Activated CD4-positive, alpha-beta T cell treated with anti-CD3 and anti-CD28 coated beads for 36 hours (primary cell): ENCODE results near the gene DCDC1. TPM values are rescaled to one million over a fixed set of nuclear protein-coding genes. Genes with fewer than 3 reads are reported as not detected.
"Not testable (repeated sequence)": the region's sequence is repeated elsewhere in the genome, so short reads cannot be mapped to it uniquely, and the experiment has no call there.

Experiments used
- ATAC-seq: fragments of 200-7000 bp; cut with Tn5 transposase; one replicate; pipeline ENCODE4 v1.10.0; 2021; ENCODE audit warnings: mild to moderate bottlenecking, moderate library complexity
- CTCF ChIA-PET: fragments of 350-600 bp; sonication (Branson Sonifier 250); formaldehyde crosslinking; loops from one replicate; lab custom pipeline; 2021; ENCODE audit warnings: antibody characterized with exemption; lab: Charles Lee
- POLR2A ChIA-PET: fragments of 350-600 bp; sonication (Branson Sonifier 250); formaldehyde crosslinking; loops from one replicate; lab custom pipeline; 2021; ENCODE audit warnings: antibody characterized with exemption, inconsistent platforms; lab: Charles Lee
- DNase-seq: peaks from one replicate; pipeline ENCODE4 v3.0.0-alpha.2; 2020
- H3K27ac Mint-ChIP-seq: one replicate; pipeline ENCODE4 v1.8.0; 2021; ENCODE audit warnings: mixed read lengths
- H3K27me3 Mint-ChIP-seq: one replicate; pipeline ENCODE4 v1.8.0; 2021; ENCODE audit warnings: mixed read lengths
- H3K36me3 Mint-ChIP-seq: one replicate; pipeline ENCODE4 v1.8.0; 2021; ENCODE audit warnings: low read depth, mixed read lengths
- H3K4me1 Mint-ChIP-seq: one replicate; pipeline ENCODE4 v1.8.0; 2021; ENCODE audit warnings: mixed read lengths
- H3K4me3 Mint-ChIP-seq: one replicate; pipeline ENCODE4 v1.8.0; 2021; ENCODE audit warnings: mild to moderate bottlenecking, moderate library complexity, mixed read lengths
- H3K9me3 Mint-ChIP-seq: one replicate; pipeline ENCODE4 v1.8.0; 2021; ENCODE audit warnings: low read depth, mixed read lengths
- intact Hi-C, 2 experiments: fragments of 100-400 bp; cut with DNase I in 1 of 2; cut with micrococcal nuclease in 1 of 2; formaldehyde crosslinking; loops; one replicate each; pipeline versions ENCODE4 v1.14.2 to v1.15.1; 2022 to 2024; cut with DNase I, micrococcal nuclease
- total RNA-seq, 2 experiments: library from RNA; stranded (reverse); gene quantifications; one replicate each; pipeline ENCODE4 v1.2.3, GENCODE V29; 2021

The DCDC1 gene
- total RNA-seq, 2 experiments from 2014 or later: 0.23 to 0.32 TPM

GRCh38 chr11:31326470-31327148 is 42.9 kb downstream of the DCDC1 start:
- POLR2A ChIA-PET: no interaction called here
- Mint-ChIP-seq H3K27ac (no peak overlapping the region), H3K36me3 (no peaks in the 10 kb centered on the region), H3K9me3 (no peaks in the 10 kb centered on the region), H3K4me3 (no peak overlapping the region), H3K4me1 (peaks cover 2% of the 10 kb centered on the region), H3K27me3 (peaks cover 3% of the 10 kb centered on the region)
- CTCF ChIA-PET: no interaction called here
- intact Hi-C loops: no loop called here
- ATAC-seq: no peak
- DNase-seq: no peak

GRCh38 chr11:31325160-31325559 is 44.4 kb downstream of the DCDC1 start:
- ATAC-seq: no peak
- CTCF ChIA-PET: interaction anchor here (0.8 kb wide), 1 partner anchor 739 kb away, joined by 3 read pairs; the partner anchor contains the start of gene MPPED2
- intact Hi-C loops: no loop called here
- POLR2A ChIA-PET: no interaction called here
- H3K27ac Mint-ChIP-seq: no peak overlapping the region
- peaks cover 3% of the 10 kb centered on the region for H3K27me3 Mint-ChIP-seq
- peaks cover 2% of the 10 kb centered on the region for H3K4me1 Mint-ChIP-seq
- H3K36me3 Mint-ChIP-seq: no peaks in the 10 kb centered on the region
- H3K9me3 Mint-ChIP-seq: no peaks in the 10 kb centered on the region
- no peak for DNase-seq
- no peak overlapping the region for H3K4me3 Mint-ChIP-seq

DNA sequence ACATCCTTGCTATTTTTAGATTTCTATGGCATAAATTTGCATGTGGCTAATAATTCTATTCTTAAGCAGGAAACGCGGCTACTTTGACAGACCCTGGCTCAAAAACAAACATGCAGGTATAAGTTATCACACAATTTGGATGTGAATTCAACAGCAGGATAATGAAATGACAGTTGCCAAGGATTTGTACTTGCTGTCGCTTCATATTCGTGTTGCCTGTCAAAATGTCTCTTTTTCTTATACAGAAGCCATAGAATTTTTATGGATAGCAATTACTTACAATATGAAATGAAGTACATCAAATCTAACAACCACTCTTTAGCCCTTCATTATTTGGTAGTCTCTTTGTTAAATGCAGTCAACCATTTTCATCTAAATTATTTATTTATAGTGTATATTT is 46.4 kb downstream of the DCDC1 start:
- CTCF ChIA-PET: no interaction called here
- intact Hi-C loops: no loop called here
- H3K27me3 Mint-ChIP-seq: no peaks in the 10 kb centered on the region
- no peak overlapping the region for H3K27ac Mint-ChIP-seq
- no peak overlapping the region for H3K4me3 Mint-ChIP-seq
- H3K4me1 Mint-ChIP-seq: peaks cover 2% of the 10 kb centered on the region
- POLR2A ChIA-PET: no interaction called here
- DNase-seq (no peak), ATAC-seq (no peak)
- H3K9me3 Mint-ChIP-seq: no peaks in the 10 kb centered on the region
- H3K36me3 Mint-ChIP-seq: no peaks in the 10 kb centered on the region

DNA sequence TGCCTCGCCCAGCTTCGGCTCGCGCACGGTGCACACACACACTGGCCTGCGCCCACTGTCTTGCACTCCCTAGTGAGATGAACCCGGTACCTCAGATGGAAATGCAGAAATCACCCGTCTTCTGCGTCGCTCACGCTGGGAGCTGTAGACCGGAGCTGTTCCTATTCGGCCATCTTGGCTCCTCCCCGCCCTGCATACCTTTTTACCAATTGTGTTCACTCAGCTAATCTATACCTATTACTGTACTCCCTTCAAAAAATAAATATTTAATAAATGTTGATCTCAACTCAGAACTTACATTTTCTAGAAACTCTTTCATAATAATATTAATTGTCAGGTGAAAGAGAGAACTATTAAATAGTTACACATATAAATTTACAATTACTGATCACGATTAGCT is 48.0 kb downstream of the DCDC1 start:
- not testable (repeated sequence) for H3K9me3 Mint-ChIP-seq

GRCh38 chr11:31303644-31304180 is 65.8 kb downstream of the DCDC1 start:
- no peak overlapping the region for H3K4me3 Mint-ChIP-seq
- CTCF ChIA-PET: no interaction called here
- intact Hi-C loops: no loop called here
- no peak for DNase-seq
- no peaks in the 10 kb centered on the region for H3K27me3 Mint-ChIP-seq
- ATAC-seq: no peak
- no peak overlapping the region for H3K27ac Mint-ChIP-seq
- POLR2A ChIA-PET: no interaction called here
- no peaks in the 10 kb centered on the region for H3K36me3 Mint-ChIP-seq
- no peaks in the 10 kb centered on the region for H3K9me3 Mint-ChIP-seq
- no peaks in the 10 kb centered on the region for H3K4me1 Mint-ChIP-seq

More for the DNA sequence above, 48.0 kb downstream of the DCDC1 start:
- intact Hi-C loops, H3K27me3 Mint-ChIP-seq, H3K36me3 Mint-ChIP-seq, H3K4me3 Mint-ChIP-seq, ATAC-seq, POLR2A ChIA-PET, H3K4me1 Mint-ChIP-seq, DNase-seq, CTCF ChIA-PET, H3K27ac Mint-ChIP-seq: not testable (repeated sequence)

DNA sequence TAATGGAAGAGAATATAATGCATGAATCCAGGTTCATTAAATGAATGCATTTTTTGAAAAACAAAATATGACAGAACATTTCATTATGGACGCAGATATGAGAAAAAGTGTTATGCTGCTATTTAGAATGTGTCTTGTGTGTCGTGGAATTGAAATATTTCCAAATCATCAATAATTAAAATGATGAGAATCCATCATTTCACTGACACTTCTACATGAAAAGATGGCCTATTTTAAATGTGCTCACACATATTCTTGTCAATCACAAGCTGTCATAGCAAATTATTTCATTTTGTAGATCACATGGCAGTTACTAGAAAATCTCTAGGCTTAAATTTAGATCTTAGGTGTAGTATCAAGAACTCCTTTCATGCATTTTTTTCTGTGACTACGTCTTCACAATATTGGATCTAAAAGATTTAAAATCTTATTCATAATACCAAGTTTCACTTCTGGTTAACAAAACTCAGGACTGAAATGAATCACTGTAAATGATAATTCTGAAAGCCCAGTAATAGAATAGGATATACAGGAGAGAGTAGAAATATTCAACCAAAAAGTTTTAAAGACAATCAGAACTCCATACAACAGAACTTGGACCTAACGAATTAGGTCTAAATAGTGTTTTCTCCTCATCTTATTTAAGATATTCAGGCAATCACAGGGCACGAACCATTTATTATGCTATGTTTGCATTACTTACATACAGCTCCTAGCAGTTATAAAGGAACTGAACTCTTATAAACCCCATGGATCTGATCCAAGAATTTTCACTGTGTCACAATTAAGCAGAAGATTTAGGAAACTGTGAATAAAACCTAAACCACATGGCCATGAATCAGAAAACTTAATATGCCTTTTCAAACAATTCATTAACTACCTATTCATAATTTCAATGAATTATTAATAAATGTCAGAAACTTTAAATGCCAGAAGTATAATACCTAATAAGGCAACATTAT is 67.7 kb downstream of the DCDC1 start:
- no peak overlapping the region for H3K27ac Mint-ChIP-seq
- intact Hi-C loops: no loop called here
- no peaks in the 10 kb centered on the region for H3K4me1 Mint-ChIP-seq
- H3K4me3 Mint-ChIP-seq: no peak overlapping the region
- no peak for DNase-seq
- CTCF ChIA-PET: no interaction called here
- no peak for ATAC-seq
- no peaks in the 10 kb centered on the region for H3K36me3 Mint-ChIP-seq
- H3K9me3 Mint-ChIP-seq: no peaks in the 10 kb centered on the region
- POLR2A ChIA-PET: no interaction called here
- H3K27me3 Mint-ChIP-seq: no peaks in the 10 kb centered on the region

DNA sequence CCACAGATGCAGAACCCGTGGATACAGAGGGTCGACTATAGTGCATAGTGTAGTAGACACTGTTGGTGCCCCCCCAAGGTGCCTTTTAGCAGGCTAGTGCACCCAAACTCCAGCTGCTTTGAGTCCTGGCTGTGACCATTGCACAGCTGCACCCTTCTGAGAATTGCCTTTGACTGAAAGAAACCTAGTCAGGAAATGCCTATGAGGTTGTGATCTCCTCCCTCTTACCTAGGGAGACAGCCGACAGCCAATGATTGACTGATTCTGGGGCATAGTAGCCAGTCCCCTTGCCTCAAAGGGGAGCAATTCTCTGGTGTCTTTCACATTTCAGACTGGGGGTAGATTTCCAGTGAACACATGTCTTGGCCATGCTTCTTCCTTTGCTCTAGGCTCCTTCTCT is 74.2 kb downstream of the DCDC1 start:
- intact Hi-C loops: no loop called here
- H3K27ac Mint-ChIP-seq: no peak overlapping the region
- no peak overlapping the region for H3K4me3 Mint-ChIP-seq
- H3K36me3 Mint-ChIP-seq: no peaks in the 10 kb centered on the region
- DNase-seq (no peak), ATAC-seq (no peak)
- H3K27me3 Mint-ChIP-seq: peaks cover 6% of the 10 kb centered on the region
- ChIA-PET CTCF (no interaction called here), POLR2A (no interaction called here)
- H3K4me1 Mint-ChIP-seq: no peaks in the 10 kb centered on the region
- no peaks in the 10 kb centered on the region for H3K9me3 Mint-ChIP-seq

GRCh38 chr11:31273527-31273926 is 96.0 kb downstream of the DCDC1 start:
- H3K9me3 Mint-ChIP-seq: peaks cover 22% of the 10 kb centered on the region

DNA sequence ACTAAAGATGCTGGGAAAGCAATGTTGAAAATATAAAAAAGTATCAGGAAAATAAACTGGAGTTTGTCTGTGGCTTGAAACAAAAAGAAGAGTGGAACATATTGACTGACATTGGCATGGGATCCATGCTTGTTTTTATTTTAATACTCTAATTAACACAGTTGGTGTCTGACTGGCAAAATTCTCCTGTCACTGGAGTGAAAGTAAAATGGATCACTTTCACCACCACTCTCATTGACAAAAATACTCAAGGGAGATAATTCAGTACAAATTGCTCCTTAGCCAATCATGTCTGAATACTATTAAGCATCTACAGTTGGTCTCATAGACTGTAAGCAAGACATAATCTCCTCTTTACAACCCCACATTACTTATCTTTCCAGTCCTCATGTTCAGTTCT is 101.8 kb downstream of the DCDC1 start:
- no peak for DNase-seq
- peaks cover 9% of the 10 kb centered on the region for H3K9me3 Mint-ChIP-seq
- peaks cover 2% of the 10 kb centered on the region for H3K36me3 Mint-ChIP-seq
- CTCF ChIA-PET: no interaction called here
- no peak overlapping the region for H3K27ac Mint-ChIP-seq
- no peaks in the 10 kb centered on the region for H3K4me1 Mint-ChIP-seq
- POLR2A ChIA-PET: no interaction called here
- H3K27me3 Mint-ChIP-seq: no peaks in the 10 kb centered on the region
- H3K4me3 Mint-ChIP-seq: no peak overlapping the region
- intact Hi-C loops: no loop called here
- ATAC-seq: no peak

More at GRCh38 chr11:31273527-31273926, 96.0 kb downstream of the DCDC1 start:
- H3K36me3 Mint-ChIP-seq, intact Hi-C loops, ATAC-seq, H3K4me1 Mint-ChIP-seq, H3K27me3 Mint-ChIP-seq, DNase-seq, POLR2A ChIA-PET, H3K4me3 Mint-ChIP-seq, H3K27ac Mint-ChIP-seq: not testable (repeated sequence)
- CTCF ChIA-PET: interaction anchor here (0.6 kb wide), 1 partner anchor 661 kb away, joined by 3 read pairs; no protein-coding TSS in a partner anchor

DNA sequence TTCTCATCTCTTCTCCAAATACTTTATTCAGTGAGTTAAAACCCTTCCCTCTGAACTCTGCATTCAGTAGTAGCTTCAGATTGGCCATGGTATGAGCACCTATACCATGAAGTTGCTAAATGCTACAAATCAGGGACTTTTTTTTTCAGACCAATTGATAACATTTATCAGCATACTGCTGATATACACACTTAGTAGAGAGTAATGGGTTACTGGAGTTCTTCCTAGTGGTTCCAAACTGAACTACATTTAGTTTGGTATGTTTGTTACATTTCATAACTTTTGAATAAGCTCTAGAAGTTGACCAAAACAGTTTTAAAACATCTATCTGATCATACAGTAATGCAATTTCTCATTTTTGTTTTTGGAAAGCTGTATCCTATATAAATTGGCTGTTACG is 104.7 kb downstream of the DCDC1 start:
- Mint-ChIP-seq H3K36me3 (no peaks in the 10 kb centered on the region), H3K27me3 (peaks cover 2% of the 10 kb centered on the region), H3K4me1 (no peaks in the 10 kb centered on the region), H3K9me3 (no peaks in the 10 kb centered on the region), H3K27ac (no peak overlapping the region), H3K4me3 (no peak overlapping the region)
- POLR2A ChIA-PET: no interaction called here
- intact Hi-C loops: no loop called here
- ATAC-seq: no peak
- CTCF ChIA-PET: interaction anchor here (1.0 to 2.0 kb wide), 3 partner anchors 8 to 693 kb away, joined by 3 to 4 read pairs (median 4); no protein-coding TSS in a partner anchor
- DNase-seq: no peak

GRCh38 chr11:31262761-31263160 is 106.8 kb downstream of the DCDC1 start:
- no peak overlapping the region for H3K27ac Mint-ChIP-seq
- H3K4me3 Mint-ChIP-seq: no peak overlapping the region
- peaks cover 4% of the 10 kb centered on the region for H3K27me3 Mint-ChIP-seq
- ChIA-PET POLR2A (no interaction called here), CTCF (interaction anchor here (0.7 kb wide), 1 partner anchor 365 kb away, joined by 4 read pairs; no protein-coding TSS in a partner anchor)
- no peaks in the 10 kb centered on the region for H3K9me3 Mint-ChIP-seq
- DNase-seq: no peak
- intact Hi-C loops: no loop called here
- H3K4me1 Mint-ChIP-seq: no peaks in the 10 kb centered on the region
- no peaks in the 10 kb centered on the region for H3K36me3 Mint-ChIP-seq
- no peak for ATAC-seq
